NB4 (cell line): ENCODE measurements around the gene FAM118A.

Experiments
- CTCF ChIP-seq: IDR thresholded peaks from one replicate; pipeline ENCODE4 v1.5.1; 2012; ENCODE audit warnings: low read depth, low read length
- MYC ChIP-seq: IDR thresholded peaks from 2 replicates; pipeline ENCODE4 v1.6.1; 2011; ENCODE audit warnings: low read depth, low read length

- TF ChIP-seq CTCF: no peak
- TF ChIP-seq MYC: no peak
Measured at GRCh38 chr22:45317551-45318167, 7.9 kb downstream of the FAM118A start.
